ENCODE results near the gene CACNA1C. TPM values are rescaled to one million over a fixed set of nuclear protein-coding genes. Genes with fewer than 3 reads are reported as not detected.

The CACNA1C gene
- total and polyA plus RNA-seq, 10 of the 15 experiments (the other 5 are each of a cell fraction or from before 2014, with no cell fraction given): under 0.01 to 0.15 (median 0.09) TPM; not detected in 5

- DNase-seq (ENCODE audit: low read depth, low spot score): peak; percentile 15
- 1% methylated on average over 11 of the region's 12 CpGs for WGBS (ENCODE audit: insufficient coverage, insufficient replicate concordance, low lambda C conversion rate, missing lambda C conversion rate)
These were observed 560.7 kb downstream of the CACNA1C start for GRCh38 chr12:2613326-2614073.

GRCh38 chr12:2614341-2614740 lies 561.6 kb downstream of the CACNA1C start:
- no peaks in the 10 kb centered on the region for H3K36me3 ChIP-seq (ENCODE audit: control insufficient read depth in 2 of 2, insufficient read depth in 2 of 2, low read length in 1 of 2)
- ATAC-seq (no peak), FAIRE-seq (no peak), DNase-seq (ENCODE audit: low read depth, low spot score) (no peak)
- BruUV-seq (replicated peaks): no TSS peak
- H3K9ac ChIP-seq (ENCODE audit: control insufficient read depth, insufficient read depth, low read length): no peak overlapping the region
- intact Hi-C loops (cut with micrococcal nuclease; ENCODE audit: unreplicated experiment): no loop called here
- SMC1A ChIA-PET (ENCODE audit: uncharacterized antibody, unreplicated experiment): no interaction called here
- CTCF ChIA-PET: no interaction called here
- in situ Hi-C loops (cut with MboI): no loop called here
- no peak overlapping the region for H2AFZ ChIP-seq (ENCODE audit: control insufficient read depth, low read depth, low read length)
- no peaks in the 10 kb centered on the region; the same call in 1 of the 2 replicates for H3K4me1 ChIP-seq (ENCODE audit: control insufficient read depth, insufficient read depth, low read length)
- H3K27me3 ChIP-seq (replicated peaks in 1 of 2; ENCODE audit: control insufficient read depth in 2 of 2, insufficient read depth in 2 of 2, low read length in 1 of 2): peaks cover 3 to 6% of the 10 kb centered on the region in 2 experiments; a peak in 3 of 4 replicates
- POLR2A ChIA-PET: no interaction called here
- RAD21 ChIA-PET (ENCODE audit: unreplicated experiment): no interaction called here
- no peak for TF ChIP-seq IRF4 (IDR thresholded peaks at IDR 0.05; ENCODE audit: low read depth, low read length)
- TF ChIP-seq SMC3 (IDR thresholded peaks at IDR 0.05; ENCODE audit: borderline replicate concordance, low read length): no peak
- TF ChIP-seq MXI1 (IDR thresholded peaks at IDR 0.05; ENCODE audit: low read depth, low read length): no peak
- no peak for TF ChIP-seq SIN3A (IDR thresholded peaks at IDR 0.05; ENCODE audit: low read depth, low read length)
- TF ChIP-seq GABPA (IDR thresholded peaks at IDR 0.05; ENCODE audit: low read depth): no peak
- TF ChIP-seq FOXK2 (IDR thresholded peaks at IDR 0.05): no peak
- no peak for TF ChIP-seq RAD21 (IDR thresholded peaks at IDR 0.05; ENCODE audit: insufficient read depth, low read depth, low read length)
- no peak for TF ChIP-seq ZNF24 (IDR thresholded peaks at IDR 0.05)
- no peak for TF ChIP-seq SUPT20H (IDR thresholded peaks at IDR 0.05; ENCODE audit: borderline replicate concordance, control insufficient read depth, low read depth, low read length)
- no peak for TF ChIP-seq FOS (IDR thresholded peaks at IDR 0.05; ENCODE audit: borderline replicate concordance, extremely low read depth, insufficient read length)
- no peak for TF ChIP-seq CHD1 (IDR thresholded peaks at IDR 0.05; ENCODE audit: low read depth, low read length)
- TF ChIP-seq JUND (IDR thresholded peaks at IDR 0.05; ENCODE audit: low read depth, low read length): no peak
- TF ChIP-seq MTA2 (IDR thresholded peaks at IDR 0.05; ENCODE audit: low read depth): no peak
- TF ChIP-seq MYC (IDR thresholded peaks at IDR 0.05; ENCODE audit: insufficient read depth, insufficient read length, insufficient replicate concordance, low read length, severe bottlenecking): no peak
- no peak for TF ChIP-seq SIX5 (IDR thresholded peaks at IDR 0.05; ENCODE audit: low read depth, low read length, severe bottlenecking)
- H3K27ac ChIP-seq (ENCODE audit: control insufficient read depth, insufficient read depth): no peak overlapping the region
- no peak overlapping the region for H3K4me3 ChIP-seq
- H3K4me2 ChIP-seq (ENCODE audit: control insufficient read depth, insufficient read depth): no peak overlapping the region
- H3K9me3 ChIP-seq (replicated peaks; ENCODE audit: control insufficient read depth, insufficient read depth, low read length): no peaks in the 10 kb centered on the region
- H4K20me1 ChIP-seq (ENCODE audit: control insufficient read depth, insufficient read depth): no peaks in the 10 kb centered on the region
- H3K79me2 ChIP-seq (ENCODE audit: control insufficient read depth, insufficient read depth, low read length): no peaks in the 10 kb centered on the region

More at GRCh38 chr12:2613326-2614073, 560.7 kb downstream of the CACNA1C start:
- no peak overlapping the region for H3K4me3 ChIP-seq
- no TSS peak for BruUV-seq (replicated peaks)
- in situ Hi-C loops (cut with MboI): no loop called here
- CTCF ChIA-PET: no interaction called here
- peaks cover 3 to 4% of the 10 kb centered on the region in 2 experiments; a peak in 3 of 4 replicates for H3K27me3 ChIP-seq (replicated peaks in 1 of 2; ENCODE audit: control insufficient read depth in 2 of 2, insufficient read depth in 2 of 2, low read length in 1 of 2)
- H4K20me1 ChIP-seq (ENCODE audit: control insufficient read depth, insufficient read depth): no peaks in the 10 kb centered on the region
- FAIRE-seq (no peak), ATAC-seq (peak; percentile 63)
- SMC1A ChIA-PET (ENCODE audit: uncharacterized antibody, unreplicated experiment): no interaction called here
- RAD21 ChIA-PET (ENCODE audit: unreplicated experiment): no interaction called here
- TF ChIP-seq NFYB (IDR thresholded peaks at IDR 0.05; ENCODE audit: insufficient read depth, low read depth, low read length) (no peak), BHLHE40 (IDR thresholded peaks at IDR 0.05; ENCODE audit: borderline replicate concordance in 1 of 2, low read depth in 2 of 2, low read length in 1 of 2) (peak in 1 of 2 experiments; percentile 59; a peak in 2 of 4 replicates), POU2F2 (IDR thresholded peaks at IDR 0.05; ENCODE audit: borderline replicate concordance, low read depth, low read length) (0 out of 3 replicates have a peak, but pooled peaks have one; percentile 28)
- H2AFZ ChIP-seq (ENCODE audit: control insufficient read depth, low read depth, low read length): no peak overlapping the region
- H3K9ac ChIP-seq (ENCODE audit: control insufficient read depth, insufficient read depth, low read length): no peak overlapping the region
- H3K4me1 ChIP-seq (ENCODE audit: control insufficient read depth, insufficient read depth, low read length): no peaks in the 10 kb centered on the region; the same call in 1 of the 2 replicates
- H3K36me3 ChIP-seq (ENCODE audit: control insufficient read depth in 2 of 2, insufficient read depth in 2 of 2, low read length in 1 of 2): no peaks in the 10 kb centered on the region
- POLR2A ChIA-PET: no interaction called here
- no peaks in the 10 kb centered on the region for H3K9me3 ChIP-seq (replicated peaks; ENCODE audit: control insufficient read depth, insufficient read depth, low read length)
- no peak overlapping the region for H3K4me2 ChIP-seq (ENCODE audit: control insufficient read depth, insufficient read depth)
- intact Hi-C loops (cut with micrococcal nuclease; ENCODE audit: unreplicated experiment): no loop called here
- H3K79me2 ChIP-seq (ENCODE audit: control insufficient read depth, insufficient read depth, low read length): no peaks in the 10 kb centered on the region
- no peak overlapping the region for H3K27ac ChIP-seq (ENCODE audit: control insufficient read depth, insufficient read depth)

Data from GM12878 (cell line).